ENCODE results near the gene RXRA.

Gene RXRA

DNA sequence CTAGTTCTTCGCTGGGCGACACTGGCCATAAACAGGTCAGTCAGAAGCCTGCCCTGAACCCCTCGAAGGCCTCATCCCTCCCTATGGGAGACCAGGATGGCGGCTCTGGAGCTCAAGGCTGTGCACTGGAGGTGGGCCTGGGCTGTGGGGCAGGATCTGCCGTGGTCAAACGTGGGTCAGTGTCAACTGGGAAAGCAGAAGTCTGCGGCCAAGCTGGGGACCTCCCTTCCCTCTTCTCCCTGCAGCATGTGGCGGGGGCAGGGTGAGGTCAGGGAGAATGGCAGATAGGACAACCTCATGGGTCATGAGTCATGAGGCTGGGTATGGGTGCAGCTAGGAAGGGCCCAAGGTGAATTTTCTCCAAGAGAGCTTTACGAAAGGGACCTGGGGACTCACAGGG is 132.9 kb downstream of the RXRA start:
- Mint-ChIP-seq H3K27ac (no peak overlapping the region), H3K4me3 (no peak overlapping the region), H3K36me3 (ENCODE audit: insufficient read depth) (peaks cover 8% of the 10 kb centered on the region), H3K4me1 (ENCODE audit: low read depth in 2 of 2) (peaks cover 10 to 13% of the 10 kb centered on the region in 2 donors), H3K9me3 (no peaks in the 10 kb centered on the region), H3K27me3 (peaks cover 7 to 24% of the 10 kb centered on the region in 2 donors)
- ATAC-seq (replicated peaks) (no peak), DNase-seq (no peak)

GRCh38 chr9:134459573-134459972 is 133.3 kb downstream of the RXRA start:
- H3K4me1 Mint-ChIP-seq (ENCODE audit: low read depth in 2 of 2), result peaks cover 10 to 13% of the 10 kb centered on the region in 2 donors
- ATAC-seq (replicated peaks) (no peak), DNase-seq (no peak)
- peaks cover 7 to 24% of the 10 kb centered on the region in 2 donors for H3K27me3 Mint-ChIP-seq
- H3K9me3 Mint-ChIP-seq, result no peaks in the 10 kb centered on the region
- H3K36me3 Mint-ChIP-seq (ENCODE audit: insufficient read depth), result peaks cover 8% of the 10 kb centered on the region
- H3K27ac Mint-ChIP-seq, result no peak overlapping the region
- H3K4me3 Mint-ChIP-seq, result no peak overlapping the region

DNA sequence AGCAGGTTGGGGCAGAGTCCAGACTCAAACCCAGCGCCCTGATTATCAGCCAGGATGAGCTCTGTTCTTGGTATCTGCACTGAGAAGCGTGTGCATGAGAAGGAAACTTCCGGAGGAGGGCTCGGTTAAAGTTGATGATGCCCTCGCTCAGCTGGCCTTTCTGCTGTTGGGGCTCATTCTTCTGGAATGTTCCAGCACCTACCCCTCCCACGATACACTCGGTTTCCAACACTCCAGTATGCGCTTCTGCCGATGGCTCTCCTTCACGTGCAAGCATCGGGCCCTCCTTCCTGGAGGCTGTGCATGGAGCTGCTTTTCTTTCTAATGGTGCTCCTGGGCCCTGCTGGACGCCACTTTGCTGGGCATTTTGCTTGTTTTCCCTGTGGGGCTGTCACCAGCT is 134.0 kb downstream of the RXRA start:
- DNase-seq (no peak), ATAC-seq (replicated peaks) (no peak)
- Mint-ChIP-seq H3K4me3 (no peak overlapping the region), H3K4me1 (ENCODE audit: low read depth in 2 of 2) (peaks cover 10 to 13% of the 10 kb centered on the region in 2 donors), H3K36me3 (ENCODE audit: insufficient read depth) (peaks cover 8% of the 10 kb centered on the region), H3K9me3 (no peaks in the 10 kb centered on the region), H3K27ac (no peak overlapping the region), H3K27me3 (peaks cover 7 to 24% of the 10 kb centered on the region in 2 donors)

GRCh38 chr9:134460896-134461295 is 134.6 kb downstream of the RXRA start:
- DNase-seq (no peak), ATAC-seq (replicated peaks) (no peak)
- Mint-ChIP-seq H3K4me3 (no peak overlapping the region), H3K27me3 (peaks cover 7 to 24% of the 10 kb centered on the region in 2 donors), H3K36me3 (ENCODE audit: insufficient read depth) (peaks cover 6% of the 10 kb centered on the region), H3K27ac (no peak overlapping the region), H3K9me3 (no peaks in the 10 kb centered on the region), H3K4me1 (ENCODE audit: low read depth in 2 of 2) (peaks cover 9 to 10% of the 10 kb centered on the region in 2 donors)

- H3K27ac Mint-ChIP-seq, result no peak overlapping the region
- peaks cover 7 to 24% of the 10 kb centered on the region in 2 donors for H3K27me3 Mint-ChIP-seq
- H3K4me1 Mint-ChIP-seq (ENCODE audit: low read depth in 2 of 2), result peaks cover 4 to 6% of the 10 kb centered on the region in 2 donors
- no peaks in the 10 kb centered on the region for H3K9me3 Mint-ChIP-seq
- ATAC-seq (replicated peaks), result no peak
- H3K36me3 Mint-ChIP-seq (ENCODE audit: insufficient read depth), result no peaks in the 10 kb centered on the region
- no peak for DNase-seq
- H3K4me3 Mint-ChIP-seq, result no peak overlapping the region
These were observed 135.2 kb downstream of the RXRA start for GRCh38 chr9:134461426-134461982.

DNA sequence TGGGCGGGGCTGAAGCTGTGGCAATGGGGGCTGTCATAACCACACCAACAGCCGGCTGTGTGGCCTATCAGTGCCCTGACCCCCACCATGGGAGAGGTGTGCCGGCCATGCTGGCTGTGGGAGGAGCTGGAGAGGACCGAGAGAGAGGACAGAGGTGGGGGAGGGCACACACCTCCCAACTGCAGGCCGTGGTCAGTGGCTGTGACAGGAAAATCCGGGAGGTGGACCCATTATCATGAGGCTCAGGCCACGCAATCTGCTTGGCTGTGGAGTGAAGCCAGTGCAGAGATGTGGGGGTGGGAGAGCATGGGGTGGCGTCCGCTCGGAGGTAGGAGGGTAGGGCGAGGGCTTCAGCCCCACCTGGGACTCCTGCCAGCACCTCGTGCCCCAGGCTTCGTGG is 136.1 kb downstream of the RXRA start:
- H3K9me3 Mint-ChIP-seq, result no peaks in the 10 kb centered on the region
- no peaks in the 10 kb centered on the region for H3K4me1 Mint-ChIP-seq (ENCODE audit: low read depth in 2 of 2)
- H3K4me3 Mint-ChIP-seq, result no peak overlapping the region
- ATAC-seq (replicated peaks) (no peak), DNase-seq (no peak)
- peaks cover 7 to 24% of the 10 kb centered on the region in 2 donors for H3K27me3 Mint-ChIP-seq
- H3K36me3 Mint-ChIP-seq (ENCODE audit: insufficient read depth), result no peaks in the 10 kb centered on the region
- no peak overlapping the region for H3K27ac Mint-ChIP-seq

GRCh38 chr9:134463280-134463679 is 137.0 kb downstream of the RXRA start:
- Mint-ChIP-seq H3K36me3 (ENCODE audit: insufficient read depth) (no peaks in the 10 kb centered on the region), H3K4me1 (ENCODE audit: low read depth in 2 of 2) (no peaks in the 10 kb centered on the region), H3K9me3 (no peaks in the 10 kb centered on the region), H3K27ac (no peak overlapping the region), H3K27me3 (peaks cover 12 to 32% of the 10 kb centered on the region in 2 donors), H3K4me3 (no peak overlapping the region)
- ATAC-seq (replicated peaks), result no peak
- no peak for DNase-seq

DNA sequence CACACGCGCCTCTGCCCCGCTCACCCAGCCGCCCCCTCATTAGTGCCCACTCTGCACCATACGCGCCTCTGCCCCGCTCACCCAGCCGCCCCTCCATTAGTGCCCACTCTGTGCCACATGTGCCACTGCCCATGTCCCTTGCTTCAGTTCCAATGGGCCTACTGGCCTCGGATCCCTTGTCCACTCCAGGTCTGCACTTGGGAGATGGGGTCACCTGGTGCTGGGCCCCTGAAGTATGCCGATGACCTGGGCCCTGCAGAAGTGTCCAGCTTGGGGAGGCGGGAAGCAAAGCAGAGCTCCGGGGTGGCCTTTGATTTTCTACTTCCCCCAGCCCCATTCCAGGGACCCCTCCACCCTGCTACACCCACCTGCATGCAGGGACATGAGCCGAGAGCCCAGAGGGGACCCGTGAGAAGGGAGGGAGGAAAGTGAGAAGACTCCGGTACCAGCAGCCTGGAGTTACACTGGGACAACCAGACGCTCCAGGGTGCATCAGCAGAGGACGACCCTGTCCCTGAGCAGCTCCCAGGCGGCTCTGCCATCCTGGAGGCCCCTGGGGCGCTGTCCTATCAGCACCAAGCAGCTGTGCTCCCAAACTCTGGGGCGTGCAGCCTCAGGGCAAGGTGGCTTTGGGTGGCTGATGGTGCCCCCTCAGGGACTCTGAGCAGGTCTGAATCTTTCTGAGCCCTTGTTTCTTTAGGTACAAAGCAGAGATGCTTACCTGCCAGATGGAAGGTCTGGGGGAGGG is 140.8 kb downstream of the RXRA start:
- ATAC-seq (replicated peaks), result no peak
- Mint-ChIP-seq H3K4me3 (no peak overlapping the region), H3K27ac (no peak overlapping the region)

DNA sequence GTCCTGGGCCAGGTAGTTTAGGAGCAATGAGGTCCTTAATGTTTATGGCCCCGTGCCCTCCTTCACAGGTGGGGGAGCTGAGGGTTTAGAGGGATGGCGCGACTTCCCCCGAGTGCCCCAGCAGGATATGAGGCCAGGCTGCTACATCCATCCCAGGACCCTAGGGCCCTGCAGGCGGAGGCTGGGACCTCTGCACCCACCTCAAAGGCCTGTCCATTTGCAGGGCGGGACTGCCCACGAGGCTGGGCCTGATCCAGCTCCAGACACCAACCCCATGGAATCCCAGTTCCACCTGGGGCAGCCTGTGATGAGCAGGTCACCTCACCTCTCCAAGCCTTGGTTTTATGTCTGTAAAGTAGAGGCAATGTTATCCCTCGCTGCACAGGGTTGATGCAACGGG is 142.1 kb downstream of the RXRA start:
- ATAC-seq (replicated peaks), result no peak
- Mint-ChIP-seq H3K36me3 (ENCODE audit: insufficient read depth) (no peaks in the 10 kb centered on the region), H3K9me3 (no peaks in the 10 kb centered on the region), H3K27ac (no peak overlapping the region), H3K27me3 (peaks cover 5 to 16% of the 10 kb centered on the region in 2 donors), H3K4me3 (no peak overlapping the region), H3K4me1 (ENCODE audit: low read depth in 2 of 2) (no peaks in the 10 kb centered on the region)
- DNase-seq, result no peak

More for the DNA sequence above, 140.8 kb downstream of the RXRA start:
- no peak for DNase-seq
- Mint-ChIP-seq H3K36me3 (ENCODE audit: insufficient read depth) (no peaks in the 10 kb centered on the region), H3K4me1 (ENCODE audit: low read depth in 2 of 2) (no peaks in the 10 kb centered on the region), H3K9me3 (no peaks in the 10 kb centered on the region), H3K27me3 (peaks cover 9 to 28% of the 10 kb centered on the region in 2 donors)

GRCh38 chr9:134469041-134469875 is 143.0 kb downstream of the RXRA start:
- peaks cover 5 to 9% of the 10 kb centered on the region in 2 donors for H3K27me3 Mint-ChIP-seq
- DNase-seq (no peak), ATAC-seq (replicated peaks) (no peak)
- no peaks in the 10 kb centered on the region for H3K36me3 Mint-ChIP-seq (ENCODE audit: insufficient read depth)
- no peaks in the 10 kb centered on the region for H3K4me1 Mint-ChIP-seq (ENCODE audit: low read depth in 2 of 2)
- no peaks in the 10 kb centered on the region for H3K9me3 Mint-ChIP-seq
- H3K4me3 Mint-ChIP-seq, result no peak overlapping the region
- no peak overlapping the region for H3K27ac Mint-ChIP-seq

DNA sequence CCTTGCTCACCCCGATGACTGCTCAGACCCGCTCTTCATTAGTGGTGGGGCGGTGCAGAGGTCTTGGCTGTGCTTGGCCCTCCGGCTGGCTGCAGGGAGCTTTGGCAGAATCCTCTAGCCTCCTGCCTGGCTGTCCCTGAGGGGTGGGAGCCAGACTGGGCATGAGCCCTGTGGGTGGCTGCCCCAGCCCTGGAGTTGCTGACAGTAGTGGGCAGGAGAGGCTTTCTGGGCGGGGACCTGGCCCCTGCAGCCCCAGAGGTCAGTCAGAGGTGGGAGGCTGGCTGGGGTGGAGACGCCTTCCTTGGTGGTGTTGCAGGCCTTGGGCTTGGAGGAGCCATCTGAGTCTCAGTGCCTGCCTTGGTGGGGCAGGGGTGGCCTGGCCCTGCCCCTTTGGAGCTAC is 146.0 kb downstream of the RXRA start:
- peaks cover 3% of the 10 kb centered on the region for H3K36me3 Mint-ChIP-seq (ENCODE audit: insufficient read depth)
- peaks cover 5 to 9% of the 10 kb centered on the region in 2 donors for H3K27me3 Mint-ChIP-seq
- H3K9me3 Mint-ChIP-seq, result no peaks in the 10 kb centered on the region
- DNase-seq (no peak), ATAC-seq (replicated peaks) (no peak)
- H3K4me1 Mint-ChIP-seq (ENCODE audit: low read depth in 2 of 2), result no peaks in the 10 kb centered on the region
- no peak overlapping the region for H3K27ac Mint-ChIP-seq
- no peak overlapping the region for H3K4me3 Mint-ChIP-seq

DNA sequence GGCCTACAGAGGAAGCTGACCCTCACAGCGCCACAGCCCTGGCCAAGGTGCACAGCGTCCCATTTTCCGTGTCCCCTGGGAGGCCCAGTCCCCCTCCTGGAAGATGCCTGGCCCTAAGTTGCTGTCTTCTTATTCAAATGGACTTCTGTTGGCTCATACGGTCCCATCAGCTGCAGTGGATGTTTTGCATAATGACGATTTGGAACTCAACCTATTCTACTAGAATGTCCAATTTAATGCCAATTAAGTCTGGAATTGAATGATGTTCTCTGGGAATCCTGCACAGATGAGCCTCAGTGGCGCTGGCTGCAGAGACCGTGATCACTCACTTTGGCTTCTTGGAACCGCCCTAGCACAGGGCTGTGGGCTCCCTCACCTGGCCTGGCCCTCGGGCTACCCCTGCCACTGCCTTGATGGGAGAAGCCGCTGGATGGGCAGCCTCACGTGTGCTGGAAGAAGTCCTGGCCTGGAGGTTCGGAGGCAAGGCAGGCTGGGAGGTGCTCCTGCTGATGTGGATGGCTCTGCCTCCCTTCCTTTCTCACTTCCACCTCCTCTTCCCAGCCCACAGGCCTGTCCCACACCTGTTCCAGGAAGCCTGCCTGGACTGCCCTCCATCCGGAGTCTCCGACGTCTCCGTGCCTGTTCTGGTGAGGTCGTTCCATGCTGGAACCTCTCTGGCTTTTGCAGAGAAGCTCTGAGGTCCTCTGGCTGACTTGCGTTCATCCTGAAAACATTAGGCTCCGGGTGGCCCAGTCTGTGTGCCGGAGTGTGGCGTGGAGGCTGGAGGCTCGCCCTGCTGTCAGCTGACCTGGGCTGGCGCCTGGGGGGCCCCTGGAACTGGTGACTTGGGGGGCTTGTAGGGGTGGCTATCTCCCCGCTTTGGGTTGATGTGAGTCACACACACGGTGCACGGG is 147.1 kb downstream of the RXRA start:
- H3K9me3 Mint-ChIP-seq, result no peaks in the 10 kb centered on the region
- no peak for DNase-seq
- H3K4me1 Mint-ChIP-seq (ENCODE audit: low read depth in 2 of 2), result no peaks in the 10 kb centered on the region
- H3K27me3 Mint-ChIP-seq, result no peaks in the 10 kb centered on the region
- H3K4me3 Mint-ChIP-seq, result no peak overlapping the region
- no peak for ATAC-seq (replicated peaks)
- peaks cover 3% of the 10 kb centered on the region for H3K36me3 Mint-ChIP-seq (ENCODE audit: insufficient read depth)
- H3K27ac Mint-ChIP-seq, result no peak overlapping the region

- Mint-ChIP-seq H3K27ac (no peak overlapping the region), H3K9me3 (no peaks in the 10 kb centered on the region)
These were observed 147.8 kb downstream of the RXRA start for GRCh38 chr9:134474055-134474370.

More at GRCh38 chr9:134474055-134474370, 147.8 kb downstream of the RXRA start:
- DNase-seq (no peak), ATAC-seq (replicated peaks) (no peak)
- H3K36me3 Mint-ChIP-seq (ENCODE audit: insufficient read depth), result peaks cover 3% of the 10 kb centered on the region
- H3K4me1 Mint-ChIP-seq (ENCODE audit: low read depth in 2 of 2), result no peaks in the 10 kb centered on the region
- no peak overlapping the region for H3K4me3 Mint-ChIP-seq
- no peaks in the 10 kb centered on the region for H3K27me3 Mint-ChIP-seq
